SK-N-SH (cell line): ENCODE data around the gene HSPG2. TPM values are rescaled to one million over a fixed set of nuclear protein-coding genes. Genes with fewer than 3 reads are reported as not detected.

Experiments
- CTCF ChIA-PET: fragments of 300-600, 350-600 bp; formaldehyde crosslinking; extraction: SDS; loops from one replicate; lab custom pipeline; 2021; lab: Yijun Ruan, JAX
- POLR2A ChIA-PET: fragments of 350-600 bp; sonication (Branson Sonifier 250); formaldehyde crosslinking; extraction: SDS; loops from one replicate; lab custom pipeline; 2020; ENCODE audit warnings: antibody characterized with exemption, inconsistent platforms; lab: Yijun Ruan, JAX
- DNase-seq: peaks from one replicate; pipeline ENCODE4 v3.0.0; 2012
- H2AFZ ChIP-seq: fragments of 200-600 bp; sonication (generic); 2 replicates; pipeline ENCODE4 v1.8.1; 2016; ENCODE audit warnings: antibody characterized with exemption, mild to moderate bottlenecking, low read depth
- H3F3A ChIP-seq: fragments of 200-600 bp; sonication (generic); replicated peaks from 2 replicates; pipeline ENCODE3; 2016; ENCODE audit warnings: antibody characterized with exemption, mild to moderate bottlenecking; ENCODE audit not compliant: insufficient read depth
- H3K27ac ChIP-seq, 2 experiments: fragments of 200-500 bp in 1 of 2; fragments of 200-600 bp in 1 of 2; sonication (Bioruptor generic) in 1 of 2; sonication (generic), shearing (Covaris generic) in 1 of 2; 2 replicates each; pipeline versions ENCODE4 v1.5.1 to v1.6.1; 2014 to 2016; ENCODE audit warnings: low read depth in 2 of 2, inconsistent platforms in 1 of 2, low read length in 1 of 2, mild to moderate bottlenecking in 1 of 2, mixed read lengths in 1 of 2
- H3K27me3 ChIP-seq: fragments of 200-600 bp; sonication (generic), shearing (Covaris generic); 2 replicates; pipeline ENCODE4 v1.6.1; 2016; ENCODE audit warnings: mixed run types; ENCODE audit not compliant: insufficient read depth
- H3K36me3 ChIP-seq, 2 experiments: fragments of 200-500 bp in 1 of 2; fragments of 200-600 bp in 1 of 2; sonication (Bioruptor generic) in 1 of 2; sonication (generic) in 1 of 2; replicated peaks in 1 of 2; 2 replicates each; pipeline versions ENCODE3 to v1.5.1; 2014 to 2016; ENCODE audit warnings: low read length in 1 of 2, mild to moderate bottlenecking in 1 of 2; ENCODE audit not compliant: insufficient read depth in 2 of 2, control insufficient read depth in 1 of 2
- H3K4me1 ChIP-seq, 2 experiments: fragments of 200-500 bp in 1 of 2; fragments of 200-600 bp in 1 of 2; sonication (Bioruptor generic) in 1 of 2; sonication (generic), shearing (Covaris generic) in 1 of 2; 2 replicates each; pipeline versions ENCODE4 v1.5.1 to v1.6.1; 2014 to 2016; ENCODE audit warnings: low read depth in 1 of 2, low read length in 1 of 2, mixed run types in 1 of 2; ENCODE audit not compliant: insufficient read depth in 2 of 2, control insufficient read depth in 1 of 2
- H3K4me2 ChIP-seq: fragments of 200-600 bp; sonication (generic), shearing (Covaris generic); 2 replicates; pipeline ENCODE4 v1.6.1; 2017; ENCODE audit warnings: mixed run types
- H3K4me3 ChIP-seq, 2 experiments: fragments of 200-500 bp in 1 of 2; fragments of 200-600 bp in 1 of 2; sonication (Bioruptor generic) in 1 of 2; sonication (generic), shearing (Covaris generic) in 1 of 2; 2 replicates each; pipeline versions ENCODE4 v1.5.1 to v1.8.1; 2014 to 2016; ENCODE audit warnings: low read depth in 2 of 2, inconsistent platforms in 1 of 2, low read length in 1 of 2, mild to moderate bottlenecking in 1 of 2, mixed read lengths in 1 of 2, moderate library complexity in 1 of 2
- H3K79me2 ChIP-seq: fragments of 200-600 bp; sonication (generic); 2 replicates; pipeline ENCODE4 v1.8.1; 2017; ENCODE audit warnings: mild to moderate bottlenecking; ENCODE audit not compliant: insufficient read depth
- H3K9ac ChIP-seq: fragments of 200-600 bp; sonication (generic); 2 replicates; pipeline ENCODE4 v1.6.1; 2017; ENCODE audit warnings: mixed run types
- H3K9me2 ChIP-seq: fragments of 200-600 bp; sonication (generic); 2 replicates; pipeline ENCODE4 v1.6.1; 2017; ENCODE audit warnings: mixed run types
- H3K9me3 ChIP-seq: fragments of 200-600 bp; sonication (generic); 2 replicates; pipeline ENCODE4 v1.6.1; 2017; ENCODE audit warnings: mixed run types, mild to moderate bottlenecking, moderate library complexity
- H4K20me1 ChIP-seq: fragments of 200-600 bp; sonication (generic); 2 replicates; pipeline ENCODE4 v1.6.1; 2017; ENCODE audit warnings: mild to moderate bottlenecking, mixed run types; ENCODE audit not compliant: insufficient read depth
- CHD2 ChIP-seq: fragments of 150-350 bp; IDR thresholded peaks from 2 replicates; pipeline ENCODE4 v1.6.1; 2018; ENCODE audit warnings: low read length; ENCODE audit not compliant: partially characterized antibody
- EP300 ChIP-seq, 2 experiments: IDR thresholded peaks; 2 replicates each; pipeline versions ENCODE4 v1.4.0 to v1.6.1; 2012; ENCODE audit warnings: borderline replicate concordance in 1 of 2, low read depth in 1 of 2, low read length in 1 of 2
- JUND ChIP-seq: IDR thresholded peaks from 2 replicates; pipeline ENCODE4 v1.4.0; 2012
- MXI1 ChIP-seq: IDR thresholded peaks from 2 replicates; pipeline ENCODE4 v1.6.1; 2012; ENCODE audit warnings: mild to moderate bottlenecking, low read depth, low read length, improper control_type of control experiment
- NFIC ChIP-seq: IDR thresholded peaks from 2 replicates; pipeline ENCODE4 v1.4.0; 2012; ENCODE audit warnings: borderline replicate concordance
- PBX3 ChIP-seq: IDR thresholded peaks from 2 replicates; pipeline ENCODE4; 2012
- REST ChIP-seq: IDR thresholded peaks from 2 replicates; pipeline ENCODE4 v1.6.1; 2012; ENCODE audit warnings: mild to moderate bottlenecking, low read depth, low read length, moderate library complexity
- RFX5 ChIP-seq: IDR thresholded peaks from 2 replicates; pipeline ENCODE4 v1.6.1; 2012; ENCODE audit warnings: mild to moderate bottlenecking, improper control_type of control experiment, low read length
- RXRA ChIP-seq: IDR thresholded peaks from 2 replicates; pipeline ENCODE4 v1.4.0; 2012; ENCODE audit warnings: low read depth, mild to moderate bottlenecking, borderline replicate concordance
- TEAD4 ChIP-seq: IDR thresholded peaks from 2 replicates; pipeline ENCODE4 v1.4.0; 2012; ENCODE audit warnings: mild to moderate bottlenecking, borderline replicate concordance; ENCODE audit not compliant: insufficient read depth
- WGBS: methylation state at CpG from one replicate; pipeline ENCODE4 v1.1.6; 2017; ENCODE audit warnings: low lambda C conversion rate; 5-methylcytosine and 5-hydroxymethylcytosine counted together
- polyA plus RNA-seq, 3 experiments: library from polyadenylated mRNA; depleted of rRNA; stranded (reverse); fragments of >200 nt; gene quantifications; 2 replicates each; pipeline ENCODE4 v1.2.3, GENCODE V29; 2012
- TF ChIP-seq, protein P1 (sequence below): IDR thresholded peaks from 2 replicates; pipeline ENCODE4 v1.4.0; 2012; ENCODE audit warnings: low read depth
- TF ChIP-seq, protein P2 (sequence below): IDR thresholded peaks from 2 replicates; pipeline ENCODE4 v1.4.0; 2012; ENCODE audit warnings: low read depth, borderline replicate concordance
- TF ChIP-seq, protein P3 (sequence below): fragments of 150-350 bp; IDR thresholded peaks from 2 replicates; pipeline ENCODE4 v1.6.1; 2016; ENCODE audit warnings: mild to moderate bottlenecking, low read depth, low read length
- TF ChIP-seq, protein P4 (sequence below): IDR thresholded peaks from 2 replicates; pipeline ENCODE4 v1.4.0; 2012; ENCODE audit warnings: low read depth, borderline replicate concordance

The HSPG2 gene
- polyA plus RNA-seq, 1 of the 3 experiments (the other 2 are of a cell fraction) = 28.9 TPM

- H3K27me3 ChIP-seq = no peaks in the 10 kb centered on the region
- peak overlapping the region; percentile 61 for H3K4me2 ChIP-seq
- WGBS = 60% methylated on average over 15 of the region's 19 CpGs
- H4K20me1 ChIP-seq = no peaks in the 10 kb centered on the region
- no peaks in the 10 kb centered on the region for H3K9me3 ChIP-seq
- peaks cover 10% of the 10 kb centered on the region for H3F3A ChIP-seq
- no peak overlapping the region for H3K4me3 ChIP-seq
- no peaks in the 10 kb centered on the region for H3K9me2 ChIP-seq
- ChIA-PET CTCF (no interaction called here), POLR2A (no interaction called here)
- H3K9ac ChIP-seq = no peak overlapping the region
- peaks cover 20 to 42% of the 10 kb centered on the region in 2 experiments; a peak in 3 of 4 replicates for H3K4me1 ChIP-seq
- H3K79me2 ChIP-seq = peaks cover 72% of the 10 kb centered on the region
- H2AFZ ChIP-seq = no peak overlapping the region
- H3K27ac ChIP-seq = peak overlapping the region in 1 of 2 experiments; percentile 92; a peak in 1 of 4 replicates
- no peaks in the 10 kb centered on the region for H3K36me3 ChIP-seq
- TF ChIP-seq TEAD4 = no peak
- no peak for TF ChIP-seq CHD2
- no peak for TF ChIP-seq RFX5
- no peak for TF ChIP-seq PBX3
- TF ChIP-seq, protein P1, sequence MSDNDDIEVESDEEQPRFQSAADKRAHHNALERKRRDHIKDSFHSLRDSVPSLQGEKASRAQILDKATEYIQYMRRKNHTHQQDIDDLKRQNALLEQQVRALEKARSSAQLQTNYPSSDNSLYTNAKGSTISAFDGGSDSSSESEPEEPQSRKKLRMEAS = no peak
- TF ChIP-seq, protein P2, sequence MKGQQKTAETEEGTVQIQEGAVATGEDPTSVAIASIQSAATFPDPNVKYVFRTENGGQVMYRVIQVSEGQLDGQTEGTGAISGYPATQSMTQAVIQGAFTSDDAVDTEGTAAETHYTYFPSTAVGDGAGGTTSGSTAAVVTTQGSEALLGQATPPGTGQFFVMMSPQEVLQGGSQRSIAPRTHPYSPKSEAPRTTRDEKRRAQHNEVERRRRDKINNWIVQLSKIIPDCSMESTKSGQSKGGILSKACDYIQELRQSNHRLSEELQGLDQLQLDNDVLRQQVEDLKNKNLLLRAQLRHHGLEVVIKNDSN = no peak
- no peak for TF ChIP-seq MXI1
- TF ChIP-seq, protein P3, sequence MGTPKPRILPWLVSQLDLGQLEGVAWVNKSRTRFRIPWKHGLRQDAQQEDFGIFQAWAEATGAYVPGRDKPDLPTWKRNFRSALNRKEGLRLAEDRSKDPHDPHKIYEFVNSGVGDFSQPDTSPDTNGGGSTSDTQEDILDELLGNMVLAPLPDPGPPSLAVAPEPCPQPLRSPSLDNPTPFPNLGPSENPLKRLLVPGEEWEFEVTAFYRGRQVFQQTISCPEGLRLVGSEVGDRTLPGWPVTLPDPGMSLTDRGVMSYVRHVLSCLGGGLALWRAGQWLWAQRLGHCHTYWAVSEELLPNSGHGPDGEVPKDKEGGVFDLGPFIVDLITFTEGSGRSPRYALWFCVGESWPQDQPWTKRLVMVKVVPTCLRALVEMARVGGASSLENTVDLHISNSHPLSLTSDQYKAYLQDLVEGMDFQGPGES = no peak
- no peak for DNase-seq
These were observed 3.5 kb downstream of the HSPG2 start for GRCh38 chr1:21933397-21934248.

DNA sequence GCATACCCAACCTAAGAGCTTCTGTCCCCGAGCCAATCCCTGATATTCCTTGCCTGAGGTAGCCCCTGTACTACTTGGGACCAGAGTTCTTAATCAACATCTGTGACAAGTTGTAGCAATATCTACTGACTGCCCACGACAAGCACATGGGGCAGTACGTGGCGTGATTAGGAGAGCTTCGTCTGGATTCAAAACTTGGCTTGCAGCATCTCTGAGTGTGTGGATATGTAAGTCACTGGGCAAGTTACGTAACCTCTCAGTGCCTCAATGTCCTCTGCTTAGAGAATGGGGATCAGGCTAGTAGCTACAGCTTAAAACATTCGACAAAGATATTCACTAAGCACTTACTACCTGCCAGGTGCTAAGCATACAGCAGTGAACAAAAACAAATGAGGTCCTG, 5.0 kb downstream of the HSPG2 start:
- ChIA-PET POLR2A (no interaction called here), CTCF (interaction anchor here (0.9 to 1.1 kb wide), 2 partner anchors 8 to 16 kb away, joined by 3 read pairs; no protein-coding TSS in a partner anchor)
- no peaks in the 10 kb centered on the region for H3K9me2 ChIP-seq
- H3F3A ChIP-seq = peaks cover 6% of the 10 kb centered on the region
- WGBS = 77% methylated on average over 7 of the region's 7 CpGs
- DNase-seq = no peak
- no peak overlapping the region for H2AFZ ChIP-seq
- H3K79me2 ChIP-seq = peaks cover 87% of the 10 kb centered on the region
- H3K36me3 ChIP-seq = no peaks in the 10 kb centered on the region
- no peak overlapping the region for H3K4me3 ChIP-seq
- H3K27me3 ChIP-seq = no peaks in the 10 kb centered on the region
- H3K9me3 ChIP-seq = no peaks in the 10 kb centered on the region
- H3K4me1 ChIP-seq = peaks cover 16 to 38% of the 10 kb centered on the region in 2 experiments; a peak in 3 of 4 replicates
- peak overlapping the region; percentile 51 for H3K4me2 ChIP-seq
- no peaks in the 10 kb centered on the region for H4K20me1 ChIP-seq
- H3K9ac ChIP-seq = peak overlapping the region; percentile 52; the same call in 1 of the 2 replicates
- H3K27ac ChIP-seq = peak overlapping the region; percentile 48 to 92; a peak in 3 of 4 replicates
- TF ChIP-seq JUND (no peak), REST (no peak), EP300 (IDR thresholded peaks at IDR 0.05; ENCODE audit: borderline replicate concordance in 1 of 2, low read depth in 1 of 2, low read length in 1 of 2) (no peak), NFIC (no peak), RXRA (no peak)
- TF ChIP-seq, protein P4, sequence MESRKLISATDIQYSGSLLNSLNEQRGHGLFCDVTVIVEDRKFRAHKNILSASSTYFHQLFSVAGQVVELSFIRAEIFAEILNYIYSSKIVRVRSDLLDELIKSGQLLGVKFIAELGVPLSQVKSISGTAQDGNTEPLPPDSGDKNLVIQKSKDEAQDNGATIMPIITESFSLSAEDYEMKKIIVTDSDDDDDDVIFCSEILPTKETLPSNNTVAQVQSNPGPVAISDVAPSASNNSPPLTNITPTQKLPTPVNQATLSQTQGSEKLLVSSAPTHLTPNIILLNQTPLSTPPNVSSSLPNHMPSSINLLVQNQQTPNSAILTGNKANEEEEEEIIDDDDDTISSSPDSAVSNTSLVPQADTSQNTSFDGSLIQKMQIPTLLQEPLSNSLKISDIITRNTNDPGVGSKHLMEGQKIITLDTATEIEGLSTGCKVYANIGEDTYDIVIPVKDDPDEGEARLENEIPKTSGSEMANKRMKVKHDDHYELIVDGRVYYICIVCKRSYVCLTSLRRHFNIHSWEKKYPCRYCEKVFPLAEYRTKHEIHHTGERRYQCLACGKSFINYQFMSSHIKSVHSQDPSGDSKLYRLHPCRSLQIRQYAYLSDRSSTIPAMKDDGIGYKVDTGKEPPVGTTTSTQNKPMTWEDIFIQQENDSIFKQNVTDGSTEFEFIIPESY = no peak
